ENCODE results near the gene GBP3.
"Not testable (repeated sequence)": the region's sequence is repeated elsewhere in the genome, so short reads cannot be mapped to it uniquely, and the experiment has no call there.

The GBP3 gene

DNA sequence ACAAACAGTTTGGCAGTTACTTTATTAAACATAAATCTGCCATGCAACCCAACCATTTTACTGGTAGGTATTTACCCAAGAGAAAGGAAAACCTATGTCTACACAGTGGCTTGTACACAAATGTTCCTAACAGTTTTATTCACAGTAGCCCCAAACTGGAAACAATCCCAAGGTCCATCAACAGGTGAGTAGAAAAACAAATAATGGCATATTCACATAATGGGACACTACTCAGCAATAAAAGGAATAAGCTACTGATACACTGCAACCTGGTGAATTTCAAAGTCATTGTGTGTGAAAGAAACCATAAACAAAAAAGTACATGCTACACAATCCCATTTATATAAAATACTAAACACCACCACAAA, 42.9 kb downstream of the GBP3 start:
- in situ Hi-C loops (cut with HindIII; ENCODE audit: low sequenced_read_pairs) = no loop called here

DNA sequence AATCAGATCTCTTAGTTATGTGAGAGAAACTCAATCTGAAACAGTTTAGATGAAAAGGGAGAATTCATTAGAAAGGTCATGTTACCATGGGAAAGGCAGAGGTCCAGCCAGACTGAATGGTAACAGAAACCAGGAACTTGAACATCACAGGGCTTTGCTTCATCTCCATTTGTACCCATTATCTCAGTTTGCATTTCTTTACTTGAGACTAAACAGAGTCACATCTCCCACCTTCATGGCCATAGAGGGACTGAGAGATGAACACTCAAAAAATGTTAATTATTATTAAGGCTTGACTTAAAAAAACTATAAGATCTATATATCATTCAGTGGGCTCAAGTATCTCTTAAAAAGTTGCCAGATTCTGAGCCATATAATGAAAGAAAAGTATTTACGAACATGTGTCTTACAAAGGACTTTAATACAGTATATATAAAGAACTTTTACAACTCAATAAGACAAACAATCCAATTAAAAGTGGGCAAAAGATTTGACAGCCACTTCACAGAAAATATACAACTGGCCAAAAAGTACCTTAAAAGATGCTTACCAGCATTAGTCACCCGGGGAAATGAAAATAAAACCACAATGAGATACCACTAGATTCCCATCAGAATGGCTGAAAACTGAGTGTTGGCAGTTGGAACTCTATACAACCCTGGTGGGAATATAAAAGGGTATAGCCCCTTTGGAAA, 43.5 kb downstream of the GBP3 start:
- in situ Hi-C loops (cut with HindIII; ENCODE audit: low sequenced_read_pairs) = no loop called here

DNA sequence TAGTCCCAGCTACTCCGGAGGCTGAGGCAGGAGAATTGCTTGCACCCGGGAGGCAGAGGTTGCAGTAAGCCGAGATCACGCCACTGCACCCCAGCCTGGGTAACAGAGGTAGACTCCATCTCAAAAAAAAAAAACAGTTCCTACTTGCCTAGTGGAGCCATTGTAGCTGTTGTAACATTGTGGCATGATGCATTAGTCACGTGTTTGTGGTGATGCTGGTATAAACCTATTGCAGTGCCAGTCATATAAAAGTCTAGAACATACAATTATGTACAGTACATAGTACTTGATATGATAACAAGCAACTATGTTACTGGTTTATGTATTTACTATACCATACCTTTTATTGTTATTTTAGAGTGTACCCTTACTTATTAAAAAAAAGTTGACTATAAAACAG, 46.4 kb downstream of the GBP3 start:
- in situ Hi-C loops (cut with HindIII; ENCODE audit: low sequenced_read_pairs) = no loop called here

DNA sequence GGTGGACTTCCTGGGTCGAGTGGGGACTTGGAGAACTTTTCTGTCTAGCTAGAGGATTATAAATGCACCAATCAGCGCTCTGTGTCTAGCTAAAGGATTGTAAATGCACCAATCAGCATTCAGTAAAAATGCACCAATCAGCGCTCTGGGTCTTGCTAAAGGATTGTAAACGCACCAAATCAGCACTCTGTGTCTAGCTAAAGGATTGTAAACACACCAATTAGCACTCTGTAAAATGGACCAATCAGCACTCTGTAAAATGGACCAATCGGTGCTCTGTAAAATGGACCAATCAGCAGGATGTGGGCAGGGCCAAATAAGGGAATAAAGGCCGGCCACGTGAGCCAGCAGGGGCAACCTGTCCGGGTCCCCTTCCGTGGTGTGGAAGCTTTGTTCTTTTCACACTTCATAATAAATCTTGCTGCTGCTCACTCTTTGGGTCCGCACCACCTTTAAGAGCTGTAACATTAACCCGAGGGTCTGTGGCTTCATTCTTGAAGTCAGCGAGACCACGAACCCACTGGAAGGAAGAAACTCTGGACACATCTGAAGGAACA, 48.0 kb downstream of the GBP3 start:
- in situ Hi-C loops (cut with HindIII; ENCODE audit: low sequenced_read_pairs) = not testable (repeated sequence)

DNA sequence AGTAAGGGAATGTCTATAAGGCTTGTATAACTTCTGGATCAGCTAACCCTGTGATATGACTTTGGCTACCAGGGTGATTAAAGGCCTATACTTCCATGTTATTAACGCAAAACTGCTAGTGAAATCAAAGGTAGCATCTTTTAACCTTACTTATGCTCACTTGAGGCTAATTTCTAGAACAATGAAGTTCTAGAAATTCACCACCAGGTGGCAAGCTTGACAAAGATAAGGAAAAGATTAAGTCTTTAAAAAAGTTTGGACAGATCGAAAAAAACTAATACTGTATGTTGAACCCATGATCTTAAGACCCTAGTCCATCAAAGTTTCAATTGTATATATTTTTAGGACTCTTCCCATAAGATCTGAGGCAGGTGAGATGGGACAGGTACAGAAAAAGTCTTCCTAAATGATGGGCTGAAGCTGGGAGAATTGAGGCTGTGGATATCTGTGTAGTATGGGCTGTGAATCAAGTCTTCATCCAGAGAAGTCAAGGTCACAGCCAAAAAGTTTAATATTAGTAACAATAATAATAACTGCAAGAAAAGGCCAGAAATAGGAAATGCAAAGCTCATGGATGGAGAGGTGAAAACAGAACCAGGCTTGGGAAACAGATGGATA, 49.0 kb downstream of the GBP3 start:
- in situ Hi-C loops (cut with HindIII; ENCODE audit: low sequenced_read_pairs) = no loop called here

DNA sequence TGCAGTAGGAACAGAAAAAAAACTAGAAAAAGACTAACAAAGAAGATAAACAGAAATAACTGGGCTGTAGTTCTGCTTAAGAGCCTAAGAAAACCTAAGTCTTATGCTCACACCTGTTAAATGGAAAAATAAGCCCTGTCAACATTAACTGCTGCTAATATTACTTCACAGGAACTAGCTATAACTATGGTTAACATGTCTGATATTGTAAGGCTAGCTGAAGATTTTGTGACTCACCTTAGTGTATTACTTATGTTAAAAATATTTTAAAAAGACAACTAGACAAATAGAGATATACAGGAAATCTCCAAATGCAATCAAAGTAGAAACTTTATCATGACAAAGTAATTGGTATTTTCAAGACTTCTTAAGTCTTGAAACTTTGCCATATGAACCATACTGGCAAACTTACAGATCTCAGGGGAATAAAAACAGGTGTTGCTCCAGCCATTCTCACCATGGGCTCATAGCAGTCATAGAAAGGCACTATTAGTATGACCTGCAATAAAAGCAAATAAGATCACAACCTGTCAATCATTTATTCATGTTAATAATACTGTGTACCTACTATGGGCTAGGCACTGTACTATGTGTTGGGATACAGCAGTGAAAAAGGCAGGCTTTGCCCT, 60.9 kb downstream of the GBP3 start:
- in situ Hi-C loops (cut with HindIII; ENCODE audit: low sequenced_read_pairs) = no loop called here

DNA sequence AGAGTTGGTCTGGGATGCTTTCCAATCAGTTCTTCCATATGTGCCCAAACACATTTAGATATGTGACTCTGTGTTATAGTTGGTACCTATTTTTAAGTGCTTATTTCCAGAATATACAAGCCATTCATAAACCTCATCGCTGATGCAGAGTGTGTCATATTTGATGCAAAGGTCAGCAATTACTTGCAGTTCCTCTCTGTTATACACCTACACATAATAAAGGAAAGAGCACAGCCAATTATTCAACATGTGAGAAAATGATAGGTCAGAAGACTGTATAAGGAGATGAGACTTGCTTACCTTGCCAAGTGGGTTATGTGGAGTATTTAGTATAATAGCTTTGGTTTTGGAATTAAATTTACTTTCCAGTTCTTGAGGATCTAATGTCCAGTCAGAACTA, 61.6 kb downstream of the GBP3 start:
- in situ Hi-C loops (cut with HindIII; ENCODE audit: low sequenced_read_pairs) = no loop called here
